Gastrocnemius medialis (tissue), 4 donors: Measurements from ENCODE around the gene GOLGA8B.

Experiments used
- CTCF ChIP-seq, 5 experiments: fragments of 450-650 bp in 3 of 5; fragments of 200-600 bp in 2 of 5; sonication (generic) in 2 of 5; IDR thresholded peaks in 4 of 5; conservative IDR thresholded peaks in 1 of 5; 1 replicate in 4 of 5; 2 replicates in 1 of 5; pipeline ENCODE4 v1.5.1; 2016 to 2019; ENCODE audit warnings: antibody characterized with exemption in 5 of 5, mild to moderate bottlenecking in 3 of 5, moderate library complexity in 3 of 5
- POLR2A ChIP-seq, 2 donors: fragments of 450-650 bp; IDR thresholded peaks; one replicate each; pipeline ENCODE4 v1.6.1; 2017; ENCODE audit warnings: antibody characterized with exemption in 2 of 2, mild to moderate bottlenecking in 2 of 2, moderate library complexity in 2 of 2

GRCh38 chr15:34584330-34584668, 848 bp upstream of the GOLGA8B start:
- TF ChIP-seq CTCF (IDR thresholded peaks at IDR 0.05 in 4 of 5, conservative IDR thresholded peaks at IDR 0.05 in 1 of 5): no peak
- no peak for TF ChIP-seq POLR2A (IDR thresholded peaks at IDR 0.05)
